ENCODE results near the gene CLEC2B.

Gene CLEC2B

GRCh38 chr12:9864913-9865675 is 4.1 kb downstream of the CLEC2B start:
- TF ChIP-seq CTCF (IDR thresholded peaks at IDR 0.05; ENCODE audit: low read depth, low read length, missing control alignments): no peak
- no peak overlapping the region for H3K4me3 ChIP-seq (ENCODE audit: low read depth, low read length)
- no peak for DNase-seq (ENCODE audit: low read depth)
- in situ Hi-C loops (cut with HindIII; ENCODE audit: low sequenced_read_pairs): no loop called here

GRCh38 chr12:9858135-9858534 is 11.0 kb downstream of the CLEC2B start:
- no peak for TF ChIP-seq CTCF (IDR thresholded peaks at IDR 0.05; ENCODE audit: low read depth, low read length, missing control alignments)
- no peak overlapping the region for H3K4me3 ChIP-seq (ENCODE audit: low read depth, low read length)
- in situ Hi-C loops (cut with HindIII; ENCODE audit: low sequenced_read_pairs): no loop called here
- DNase-seq (ENCODE audit: low read depth): no peak

- TF ChIP-seq CTCF (IDR thresholded peaks at IDR 0.05; ENCODE audit: low read depth, low read length, missing control alignments): no peak
- no peak for DNase-seq (ENCODE audit: low read depth)
- no peak overlapping the region for H3K4me3 ChIP-seq (ENCODE audit: low read depth, low read length)
- in situ Hi-C loops (cut with HindIII; ENCODE audit: low sequenced_read_pairs): no loop called here
Measured at GRCh38 chr12:9856894-9857293, 12.3 kb downstream of the CLEC2B start.

- in situ Hi-C loops (cut with HindIII; ENCODE audit: low sequenced_read_pairs): no loop called here
- DNase-seq (ENCODE audit: low read depth): no peak
- H3K4me3 ChIP-seq (ENCODE audit: low read depth, low read length): no peak overlapping the region
- TF ChIP-seq CTCF (IDR thresholded peaks at IDR 0.05; ENCODE audit: low read depth, low read length, missing control alignments): no peak
Measured at GRCh38 chr12:9856151-9856550, 13.0 kb downstream of the CLEC2B start.

- no peak overlapping the region for H3K4me3 ChIP-seq (ENCODE audit: low read depth, low read length)
- TF ChIP-seq CTCF (IDR thresholded peaks at IDR 0.05; ENCODE audit: low read depth, low read length, missing control alignments): no peak
- in situ Hi-C loops (cut with HindIII; ENCODE audit: low sequenced_read_pairs): no loop called here
- DNase-seq (ENCODE audit: low read depth): no peak
Measured at GRCh38 chr12:9851927-9852326, 17.2 kb downstream of the CLEC2B start.

- in situ Hi-C loops (cut with HindIII; ENCODE audit: low sequenced_read_pairs): no loop called here
- no peak overlapping the region for H3K4me3 ChIP-seq (ENCODE audit: low read depth, low read length)
- DNase-seq (ENCODE audit: low read depth): no peak
- no peak for TF ChIP-seq CTCF (IDR thresholded peaks at IDR 0.05; ENCODE audit: low read depth, low read length, missing control alignments)
Measured at GRCh38 chr12:9851050-9851449, 18.1 kb downstream of the CLEC2B start.

Measured in astrocyte of the cerebellum (primary cell).